Stimulated activated memory B cell treated with anti-CD40 and anti-IgM and Interleukin-4, amounts not matched to agents 10 μg/mL and 1 μg/mL and 100 μg/mL, for 72 hours (primary cell): ENCODE data around the gene CASR.
"Not testable (repeated sequence)": the region's sequence is repeated elsewhere in the genome, so short reads cannot be mapped to it uniquely, and the experiment has no call there.

Experiments
- ATAC-seq: fragments of 150-1000 bp; cut with Tn5 transposase; 2 replicates; pipeline ENCODE4 v1.10.0; 2021
- H3K27ac Mint-ChIP-seq: one replicate; pipeline ENCODE4 v1.8.0; 2022; ENCODE audit warnings: mild to moderate bottlenecking, mixed read lengths
- H3K27me3 Mint-ChIP-seq: one replicate; pipeline ENCODE4 v1.8.0; 2022; ENCODE audit warnings: mixed read lengths
- H3K36me3 Mint-ChIP-seq: one replicate; pipeline ENCODE4 v1.8.0; 2022; ENCODE audit warnings: mixed read lengths
- H3K4me1 Mint-ChIP-seq: one replicate; pipeline ENCODE4 v1.8.0; 2022; ENCODE audit warnings: mixed read lengths
- H3K4me3 Mint-ChIP-seq: one replicate; pipeline ENCODE4 v1.8.0; 2022; ENCODE audit warnings: mild to moderate bottlenecking, moderate library complexity, mixed read lengths
- H3K9me3 Mint-ChIP-seq: one replicate; pipeline ENCODE4 v1.8.0; 2022; ENCODE audit warnings: mixed read lengths

The CASR gene

DNA sequence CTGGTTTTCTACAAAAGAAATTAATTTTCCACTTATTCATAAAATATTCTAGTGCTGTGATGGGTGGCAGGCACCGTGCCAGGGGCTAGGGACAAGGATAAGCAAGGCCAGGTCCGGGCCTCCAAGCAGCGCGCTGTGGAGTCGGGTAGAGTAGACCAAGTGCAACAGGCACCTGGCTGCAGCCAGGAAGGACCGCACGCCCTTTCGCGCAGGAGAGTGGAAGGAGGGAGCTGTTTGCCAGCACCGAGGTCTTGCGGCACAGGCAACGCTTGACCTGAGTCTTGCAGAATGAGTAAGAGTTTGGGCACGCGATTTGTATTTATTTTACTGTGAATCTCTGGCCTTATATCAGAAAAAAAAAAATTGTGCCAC is at the start of gene CASR:
CASR (plus strand) TSS at position 148 of the 372 bp plus-strand sequence. CDS start 70,522 bp downstream, outside the sequence.
- Mint-ChIP-seq H3K27ac (peak within 1 kb of the TSS; percentile 58), H3K36me3 (no peaks in the 10 kb centered on the region), H3K4me3 (peak within 1 kb of the TSS; percentile 79), H3K4me1 (peaks cover 12% of the 10 kb centered on the region), H3K9me3 (no peaks in the 10 kb centered on the region), H3K27me3 (peaks cover 77% of the 10 kb centered on the region)
- peak; percentile 53 for ATAC-seq

GRCh38 chr3:122146466-122146865 is 37.0 kb upstream of the CASR start:
- Mint-ChIP-seq H3K9me3 (peaks cover 5% of the 10 kb centered on the region), H3K36me3 (peaks cover 9% of the 10 kb centered on the region), H3K27ac (peak overlapping the region; percentile 35), H3K4me1 (peaks cover 9% of the 10 kb centered on the region), H3K4me3 (no peak overlapping the region), H3K27me3 (peaks cover 7% of the 10 kb centered on the region)
- peak; percentile 98 for ATAC-seq

DNA sequence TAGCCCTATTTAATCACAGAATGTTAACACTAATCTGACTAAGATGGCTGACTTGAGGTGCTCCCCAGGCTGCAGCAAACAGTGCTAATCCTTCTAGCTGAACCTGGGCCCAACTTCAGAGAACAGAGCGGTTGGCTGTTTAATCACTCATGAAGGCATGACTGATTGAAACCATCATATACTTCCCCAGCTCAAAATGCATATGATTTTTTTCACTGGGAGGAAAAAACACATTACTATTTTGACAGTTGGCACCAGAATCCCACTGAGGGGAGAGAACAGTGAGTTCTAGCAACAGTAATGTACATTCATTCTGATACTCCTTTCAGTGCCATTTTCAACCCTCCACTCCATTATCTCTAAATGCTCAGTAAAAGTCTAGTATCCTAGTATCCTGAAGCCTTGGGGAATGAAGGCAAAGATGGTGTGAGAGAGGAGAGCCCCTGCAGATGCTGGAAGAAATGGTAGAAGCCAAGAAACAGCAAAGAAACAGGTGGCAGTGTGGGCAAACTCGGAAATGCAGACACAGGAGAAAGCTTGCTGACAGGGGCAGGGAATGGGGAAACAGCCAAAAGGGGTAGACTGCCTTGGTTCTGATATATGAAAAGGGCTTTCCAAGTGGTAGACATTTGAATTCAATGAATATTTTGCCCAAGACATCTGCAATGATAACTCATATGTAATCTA is 34.4 kb upstream of the CASR start:
- peaks cover under 1% of the 10 kb centered on the region for H3K36me3 Mint-ChIP-seq
- H3K4me3 Mint-ChIP-seq: no peak overlapping the region
- H3K9me3 Mint-ChIP-seq: peaks cover 3% of the 10 kb centered on the region
- no peak for ATAC-seq
- H3K4me1 Mint-ChIP-seq: peaks cover 9% of the 10 kb centered on the region
- H3K27me3 Mint-ChIP-seq: no peaks in the 10 kb centered on the region
- no peak overlapping the region for H3K27ac Mint-ChIP-seq

GRCh38 chr3:122151480-122151879 is 32.0 kb upstream of the CASR start:
- Mint-ChIP-seq H3K27me3 (no peaks in the 10 kb centered on the region), H3K9me3 (peaks cover 23% of the 10 kb centered on the region), H3K4me1 (peaks cover 9% of the 10 kb centered on the region), H3K27ac (no peak overlapping the region), H3K36me3 (peaks cover 13% of the 10 kb centered on the region), H3K4me3 (no peak overlapping the region)
- no peak for ATAC-seq

DNA sequence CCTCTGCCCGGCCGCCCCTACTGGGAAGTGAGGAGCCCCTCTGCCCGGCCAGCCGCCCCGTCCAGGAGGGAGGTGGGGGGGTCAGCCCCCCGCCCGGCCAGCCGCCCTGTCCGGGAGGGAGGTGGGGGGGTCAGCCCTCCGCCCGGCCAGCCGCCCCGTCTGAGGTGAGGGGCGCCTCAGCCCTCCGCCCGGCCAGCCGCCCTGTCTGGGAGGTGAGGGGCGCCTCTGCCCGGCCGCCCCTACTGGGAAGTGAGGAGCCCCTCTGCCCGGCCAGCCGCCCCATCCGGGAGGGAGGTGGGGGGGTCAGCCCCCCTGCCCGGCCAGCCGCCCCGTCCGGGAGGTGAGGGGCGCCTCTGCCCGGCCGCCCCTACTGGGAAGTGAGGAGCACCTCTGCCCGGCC is 18.5 kb upstream of the CASR start:
- not testable (repeated sequence) for H3K27ac Mint-ChIP-seq, H3K4me3 Mint-ChIP-seq, H3K36me3 Mint-ChIP-seq, ATAC-seq, H3K4me1 Mint-ChIP-seq
- peaks cover 13% of the 10 kb centered on the region for H3K27me3 Mint-ChIP-seq
- H3K9me3 Mint-ChIP-seq: peaks cover 14% of the 10 kb centered on the region

DNA sequence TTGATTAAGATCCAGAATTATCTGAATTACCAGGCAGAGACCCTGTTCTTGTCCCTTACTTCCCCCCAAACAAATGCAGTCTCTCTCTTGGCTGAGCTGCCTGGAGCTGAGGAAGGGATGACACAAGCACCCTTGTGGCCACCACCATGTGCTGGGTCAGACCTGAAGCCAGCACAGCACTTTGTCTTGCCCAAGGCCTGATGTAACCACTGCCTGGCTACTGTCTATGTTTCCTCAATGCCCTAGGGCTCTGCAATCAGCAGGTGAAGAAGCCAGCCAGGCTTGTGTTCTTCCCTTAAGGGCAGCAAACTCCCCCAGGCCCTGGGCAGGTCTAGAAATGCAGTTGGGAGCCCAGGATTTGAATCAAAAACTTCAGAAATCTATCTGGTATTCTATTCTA is 15.8 kb upstream of the CASR start:
- H3K27me3 Mint-ChIP-seq: peaks cover 13% of the 10 kb centered on the region
- H3K4me3 Mint-ChIP-seq: no peak overlapping the region
- no peak for ATAC-seq
- H3K27ac Mint-ChIP-seq: no peak overlapping the region
- H3K9me3 Mint-ChIP-seq: peaks cover 5% of the 10 kb centered on the region
- no peaks in the 10 kb centered on the region for H3K4me1 Mint-ChIP-seq
- no peaks in the 10 kb centered on the region for H3K36me3 Mint-ChIP-seq

- Mint-ChIP-seq H3K4me3 (no peak overlapping the region), H3K27me3 (peaks cover 13% of the 10 kb centered on the region), H3K36me3 (no peaks in the 10 kb centered on the region), H3K27ac (no peak overlapping the region), H3K4me1 (no peaks in the 10 kb centered on the region), H3K9me3 (peaks cover 8% of the 10 kb centered on the region)
- ATAC-seq: peak; percentile 36
Measured at GRCh38 chr3:122168044-122168443, 15.4 kb upstream of the CASR start.

- Mint-ChIP-seq H3K27ac (no peak overlapping the region), H3K27me3 (peaks cover 13% of the 10 kb centered on the region), H3K9me3 (peaks cover 12% of the 10 kb centered on the region), H3K36me3 (no peaks in the 10 kb centered on the region), H3K4me3 (no peak overlapping the region), H3K4me1 (no peaks in the 10 kb centered on the region)
- ATAC-seq: no peak
Measured at GRCh38 chr3:122169911-122170310, 13.6 kb upstream of the CASR start.

GRCh38 chr3:122171361-122171760 is 12.1 kb upstream of the CASR start:
- not testable (repeated sequence) for H3K27ac Mint-ChIP-seq, H3K36me3 Mint-ChIP-seq, H3K4me1 Mint-ChIP-seq, H3K27me3 Mint-ChIP-seq, ATAC-seq, H3K4me3 Mint-ChIP-seq
- peaks cover 12% of the 10 kb centered on the region for H3K9me3 Mint-ChIP-seq

DNA sequence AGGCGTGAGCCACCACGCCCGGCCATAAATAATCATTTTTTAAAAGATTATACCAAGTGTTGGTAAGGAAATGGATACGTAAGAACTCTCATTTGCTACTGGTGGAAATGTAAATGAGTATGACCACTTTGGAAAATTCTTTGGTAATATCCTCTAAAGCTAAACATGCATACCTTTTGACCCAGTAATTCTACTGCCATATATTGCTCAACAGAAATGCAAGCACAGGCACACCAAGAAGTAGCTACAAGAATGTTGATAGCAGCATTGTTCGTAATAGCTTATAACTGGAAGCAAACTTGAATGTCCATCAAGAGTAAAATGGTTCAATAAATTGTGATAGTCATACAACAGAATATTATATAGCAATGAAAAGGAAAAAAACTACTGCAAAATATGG is 4.8 kb upstream of the CASR start:
- no peaks in the 10 kb centered on the region for H3K36me3 Mint-ChIP-seq
- H3K4me3 Mint-ChIP-seq: no peak overlapping the region
- H3K4me1 Mint-ChIP-seq: peaks cover 6% of the 10 kb centered on the region
- no peak for ATAC-seq
- H3K27ac Mint-ChIP-seq: no peak overlapping the region
- peaks cover 53% of the 10 kb centered on the region for H3K27me3 Mint-ChIP-seq
- H3K9me3 Mint-ChIP-seq: peaks cover 4% of the 10 kb centered on the region

DNA sequence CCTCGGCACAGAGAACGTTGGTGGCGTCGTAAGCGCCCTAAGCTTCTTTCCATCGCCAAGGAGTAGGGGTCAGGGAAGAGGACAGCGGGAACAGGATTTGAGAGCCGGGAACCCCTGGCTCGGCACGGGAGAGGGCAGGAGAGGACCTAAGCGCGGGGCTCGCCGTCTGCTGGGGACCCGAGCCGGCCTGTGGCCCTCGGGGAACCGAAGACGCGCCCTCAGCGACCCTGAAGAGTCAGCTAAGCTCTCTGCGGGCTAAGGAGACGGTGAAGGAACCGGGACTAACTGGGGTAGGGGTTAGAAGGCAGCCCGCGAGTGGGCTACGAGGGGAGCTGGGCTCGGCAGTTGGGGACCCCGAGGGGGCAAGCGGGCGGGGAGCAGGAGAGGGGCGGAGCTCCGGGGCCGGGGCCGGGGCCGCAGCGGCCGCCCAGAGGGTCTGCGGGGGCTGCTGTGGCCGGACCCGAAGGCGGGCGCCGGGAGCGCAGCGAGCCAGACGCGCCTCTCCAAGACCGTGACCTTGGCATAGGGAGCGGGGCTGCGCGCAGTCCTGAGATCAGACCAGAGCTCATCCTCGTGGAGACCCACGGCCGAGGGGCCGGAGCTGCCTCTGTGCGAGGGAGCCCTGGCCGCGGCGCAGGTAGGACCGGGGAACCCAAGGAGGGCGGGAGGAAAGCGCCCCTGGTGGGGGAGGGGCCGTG is 574 bp downstream of the CASR start:
- peak overlapping the region; percentile 79 for H3K4me3 Mint-ChIP-seq
- peak overlapping the region; percentile 58 for H3K27ac Mint-ChIP-seq
- peaks cover 12% of the 10 kb centered on the region for H3K4me1 Mint-ChIP-seq
- H3K27me3 Mint-ChIP-seq: peaks cover 78% of the 10 kb centered on the region
- no peaks in the 10 kb centered on the region for H3K36me3 Mint-ChIP-seq
- H3K9me3 Mint-ChIP-seq: no peaks in the 10 kb centered on the region
- ATAC-seq: peak; percentile 42

DNA sequence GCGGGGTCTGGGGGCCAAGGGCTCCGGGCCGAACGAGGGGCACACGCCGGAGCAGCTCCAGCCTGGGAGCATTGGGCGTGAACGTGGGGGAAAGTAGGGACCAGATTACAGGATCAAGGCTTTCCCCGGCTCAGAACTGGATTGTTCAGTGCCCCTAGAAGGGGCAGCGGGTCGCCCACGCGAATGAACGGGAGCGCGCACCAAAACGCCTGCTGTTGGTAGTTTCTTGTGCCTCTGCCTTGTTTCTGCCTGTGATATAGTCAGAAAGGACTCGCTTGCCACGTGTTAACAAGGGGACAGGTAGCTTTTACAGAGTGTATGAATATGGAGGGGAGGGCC is 1.1 kb downstream of the CASR start:
- peaks cover 73% of the 10 kb centered on the region for H3K27me3 Mint-ChIP-seq

DNA sequence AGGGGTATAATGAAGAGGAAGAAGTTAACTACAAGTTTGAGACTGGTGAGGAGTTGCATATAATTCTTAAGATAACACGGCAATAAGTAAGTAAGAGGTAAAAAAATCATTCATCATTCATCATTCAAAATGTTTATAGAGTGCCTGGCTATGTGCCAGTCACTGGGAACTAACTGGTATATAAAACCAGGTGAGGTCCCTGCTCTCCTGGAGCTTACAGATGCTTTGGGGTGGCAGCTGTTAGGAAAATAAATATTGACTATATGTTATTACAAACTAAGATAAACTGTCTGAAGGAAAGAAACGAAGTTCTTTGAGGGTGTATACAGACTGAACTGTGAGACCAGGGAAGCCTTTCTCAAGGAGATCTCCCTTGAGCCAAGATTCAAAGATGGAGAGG is 2.9 kb downstream of the CASR start:
- Mint-ChIP-seq H3K9me3 (no peaks in the 10 kb centered on the region), H3K4me3 (no peak overlapping the region), H3K27ac (no peak overlapping the region), H3K36me3 (no peaks in the 10 kb centered on the region), H3K4me1 (peaks cover 12% of the 10 kb centered on the region), H3K27me3 (peaks cover 56% of the 10 kb centered on the region)
- no peak for ATAC-seq

More for the DNA sequence above, 1.1 kb downstream of the CASR start:
- Mint-ChIP-seq H3K4me3 (no peak overlapping the region), H3K4me1 (peaks cover 12% of the 10 kb centered on the region), H3K9me3 (no peaks in the 10 kb centered on the region), H3K36me3 (no peaks in the 10 kb centered on the region), H3K27ac (no peak overlapping the region)
- no peak for ATAC-seq

DNA sequence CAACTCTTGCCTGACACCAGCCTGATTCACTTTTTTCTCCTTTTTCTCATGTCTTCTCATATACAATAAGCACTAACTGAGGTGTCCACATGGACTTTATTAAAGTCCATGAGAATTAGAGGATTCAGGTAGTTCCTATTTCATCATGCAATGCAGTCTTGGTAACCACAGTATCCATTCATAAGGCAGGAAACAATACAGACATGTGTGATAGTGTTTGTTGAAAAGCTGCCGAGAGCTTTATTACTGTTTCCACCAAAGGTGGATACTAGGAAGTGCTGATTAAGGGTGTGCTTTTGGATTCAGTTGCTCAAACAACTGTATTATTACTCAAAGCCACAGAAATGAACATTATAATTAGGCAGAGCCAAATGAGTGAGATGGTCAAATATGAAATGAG is 5.3 kb downstream of the CASR start:
- peaks cover 38% of the 10 kb centered on the region for H3K27me3 Mint-ChIP-seq
- ATAC-seq: no peak
- no peak overlapping the region for H3K4me3 Mint-ChIP-seq

GRCh38 chr3:122189357-122189756 is 5.9 kb downstream of the CASR start:
- no peak overlapping the region for H3K4me3 Mint-ChIP-seq
- H3K27me3 Mint-ChIP-seq: peaks cover 32% of the 10 kb centered on the region

More for the DNA sequence above, 5.3 kb downstream of the CASR start:
- Mint-ChIP-seq H3K9me3 (no peaks in the 10 kb centered on the region), H3K36me3 (no peaks in the 10 kb centered on the region), H3K27ac (no peak overlapping the region), H3K4me1 (peaks cover 6% of the 10 kb centered on the region)

DNA sequence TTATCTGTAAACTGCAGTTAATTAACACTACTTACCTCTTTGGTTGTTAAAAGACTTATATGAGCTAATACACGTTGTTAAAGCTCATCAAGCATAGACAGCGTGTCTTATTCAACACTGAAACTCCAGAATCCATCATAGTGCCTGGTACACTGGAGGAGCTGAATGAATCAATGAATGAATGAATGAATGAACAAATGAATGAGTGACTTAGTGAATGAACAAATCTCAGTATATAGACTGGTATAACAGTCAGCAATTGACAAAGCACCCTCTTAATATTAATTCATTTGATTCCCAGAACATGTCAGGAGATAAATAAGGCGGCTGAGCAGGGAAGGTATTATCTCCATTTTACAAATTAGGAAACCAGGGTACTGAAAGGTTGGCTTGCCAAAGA is 7.1 kb downstream of the CASR start:
- ATAC-seq: no peak
- no peaks in the 10 kb centered on the region for H3K36me3 Mint-ChIP-seq
- H3K27ac Mint-ChIP-seq: no peak overlapping the region

More at GRCh38 chr3:122189357-122189756, 5.9 kb downstream of the CASR start:
- no peak for ATAC-seq
- Mint-ChIP-seq H3K36me3 (no peaks in the 10 kb centered on the region), H3K4me1 (no peaks in the 10 kb centered on the region), H3K9me3 (no peaks in the 10 kb centered on the region), H3K27ac (no peak overlapping the region)

More for the DNA sequence above, 7.1 kb downstream of the CASR start:
- H3K9me3 Mint-ChIP-seq: no peaks in the 10 kb centered on the region
- no peak overlapping the region for H3K4me3 Mint-ChIP-seq
- H3K27me3 Mint-ChIP-seq: peaks cover 20% of the 10 kb centered on the region
- H3K4me1 Mint-ChIP-seq: no peaks in the 10 kb centered on the region
